Measurements from ENCODE around the gene TMIGD3. TPM values are rescaled to one million over a fixed set of nuclear protein-coding genes. Genes with fewer than 3 reads are reported as not detected.

TMIGD3 gene
- total RNA-seq, 1 donor from 2014 or later, result 0.89 TPM

- DNase-seq (no peak), ATAC-seq (ENCODE audit: poor library complexity) (no peak)
- intact Hi-C loops (cut with DNase I), result no loop called here
Measured at GRCh38 chr1:111512132-111512889, 8.9 kb upstream of the TMIGD3 start.

DNA sequence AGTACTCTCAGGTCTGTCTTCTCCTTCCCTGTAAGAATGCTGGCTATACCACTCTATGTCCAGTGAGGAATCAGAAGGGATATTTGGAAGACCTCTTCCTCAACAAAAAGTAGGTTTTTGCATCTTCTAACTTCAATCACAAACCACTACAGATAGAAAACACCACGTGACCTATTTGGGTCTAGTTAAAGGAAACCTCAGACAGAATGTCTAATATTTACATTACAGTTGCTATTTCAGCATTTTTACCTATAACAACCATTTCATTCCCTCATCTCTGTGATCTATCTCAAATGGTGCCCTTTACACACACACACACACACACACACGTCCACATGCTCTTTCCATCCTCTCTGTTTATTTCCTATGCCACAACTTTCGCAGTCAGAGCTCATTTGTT, 7.9 kb upstream of the TMIGD3 start:
- ATAC-seq (ENCODE audit: poor library complexity), result no peak
- intact Hi-C loops (cut with DNase I), result no loop called here

DNA sequence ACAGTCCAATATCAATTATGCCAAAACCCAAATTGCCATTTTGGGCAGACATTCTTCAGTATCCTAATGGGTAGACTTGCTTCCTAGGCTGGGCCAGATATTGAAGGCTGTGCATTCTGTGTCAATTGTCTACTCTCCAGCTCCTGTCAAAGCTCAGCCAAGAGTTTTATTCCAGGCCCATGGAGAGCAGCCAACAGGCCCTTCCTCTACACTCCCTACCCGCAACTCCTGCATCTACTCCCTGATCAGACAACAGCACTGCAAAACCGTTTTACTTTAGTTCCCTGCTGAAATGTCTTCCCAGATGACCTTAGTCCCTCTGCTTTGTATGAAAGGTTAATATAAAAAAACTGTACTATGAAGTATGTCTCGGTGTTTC, 6.6 kb upstream of the TMIGD3 start:
- ATAC-seq (ENCODE audit: poor library complexity) (peak; percentile 57), DNase-seq (peak; percentile 72)
- intact Hi-C loops (cut with DNase I), result no loop called here

More for the DNA sequence above, 7.9 kb upstream of the TMIGD3 start:
- DNase-seq, result no peak

- DNase-seq (peak; percentile 87), ATAC-seq (ENCODE audit: poor library complexity) (peak; percentile 75)
- intact Hi-C loops (cut with DNase I), result loop anchor here (2.0 kb wide), 1 partner anchor 149 kb away; no protein-coding TSS in a partner anchor
Measured at GRCh38 chr1:111507411-111508201, 4.2 kb upstream of the TMIGD3 start.

DNA sequence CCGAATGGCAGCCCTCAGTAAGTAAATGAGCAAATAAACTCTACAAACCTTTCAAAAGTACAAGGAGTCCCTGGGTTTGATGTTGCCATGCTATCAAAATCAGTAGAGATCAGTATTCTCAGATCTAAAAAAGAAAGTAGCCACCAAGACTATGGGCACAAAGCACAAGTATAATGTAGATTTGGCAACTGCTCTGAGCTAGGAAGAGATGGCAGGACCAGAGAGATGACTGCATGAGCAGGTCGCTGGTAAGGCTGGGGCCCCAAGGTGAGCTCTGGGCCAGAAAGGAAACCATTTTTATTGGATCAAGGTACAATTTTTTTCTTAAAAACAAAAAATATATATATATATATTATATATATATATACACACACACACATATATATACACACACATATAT, 3.1 kb upstream of the TMIGD3 start:
- intact Hi-C loops (cut with DNase I), result loop anchor here (2.0 kb wide), 1 partner anchor 150 kb away; no protein-coding TSS in a partner anchor
- ATAC-seq (ENCODE audit: poor library complexity) (no peak), DNase-seq (no peak)

GRCh38 chr1:111505641-111506119, 2.2 kb upstream of the TMIGD3 start:
- no peak for DNase-seq
- intact Hi-C loops (cut with DNase I), result loop anchor here (2.0 kb wide), 1 partner anchor 151 kb away; no protein-coding TSS in a partner anchor
- no peak for ATAC-seq (ENCODE audit: poor library complexity)

- DNase-seq, result no peak
- ATAC-seq (ENCODE audit: poor library complexity), result no peak
- intact Hi-C loops (cut with DNase I), result no loop called here
Measured at GRCh38 chr1:111504097-111504496, 664 bp upstream of the TMIGD3 start.

DNA sequence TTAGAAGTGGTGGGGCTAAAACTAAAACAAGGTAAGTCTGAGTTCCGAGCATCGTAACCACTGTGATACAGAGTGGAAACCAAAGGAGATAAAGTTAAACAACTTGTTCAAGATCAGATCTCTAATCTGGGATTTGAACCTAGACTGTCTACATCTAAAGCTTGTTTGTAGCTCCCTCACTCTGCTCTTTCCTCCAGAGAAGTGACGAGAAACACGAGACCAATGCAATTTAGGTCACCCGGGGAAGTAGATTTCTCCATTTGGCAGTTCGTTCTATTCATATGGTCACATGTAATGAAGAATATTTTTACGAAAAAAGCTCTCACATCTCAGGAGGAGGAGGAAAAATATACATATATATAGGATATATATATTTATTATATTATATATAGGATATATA, 1.8 kb downstream of the TMIGD3 start:
- DNase-seq, result no peak
- intact Hi-C loops (cut with DNase I), result no loop called here
- ATAC-seq (ENCODE audit: poor library complexity), result no peak

- no peak for DNase-seq
- intact Hi-C loops (cut with DNase I), result no loop called here
- ATAC-seq (ENCODE audit: poor library complexity), result no peak
Measured at GRCh38 chr1:111499026-111499785, 4.2 kb downstream of the TMIGD3 start.

- ATAC-seq (ENCODE audit: poor library complexity), result no peak
- intact Hi-C loops (cut with DNase I), result no loop called here
- no peak for DNase-seq
Measured at GRCh38 chr1:111497592-111497991, 5.8 kb downstream of the TMIGD3 start.

- ATAC-seq (ENCODE audit: poor library complexity) (no peak), DNase-seq (no peak)
- intact Hi-C loops (cut with DNase I), result no loop called here
Measured at GRCh38 chr1:111496398-111496797, 7.0 kb downstream of the TMIGD3 start.

GRCh38 chr1:111491070-111491469, 12.4 kb downstream of the TMIGD3 start:
- ATAC-seq (ENCODE audit: poor library complexity) (no peak), DNase-seq (no peak)
- intact Hi-C loops (cut with DNase I), result no loop called here

GRCh38 chr1:111490220-111490619, 13.2 kb downstream of the TMIGD3 start:
- no peak for DNase-seq
- ATAC-seq (ENCODE audit: poor library complexity), result no peak
- intact Hi-C loops (cut with DNase I), result no loop called here

- DNase-seq, result no peak
- ATAC-seq (ENCODE audit: poor library complexity), result peak; percentile 79
- intact Hi-C loops (cut with DNase I), result no loop called here
Measured at GRCh38 chr1:111489604-111490003, 13.8 kb downstream of the TMIGD3 start.

DNA sequence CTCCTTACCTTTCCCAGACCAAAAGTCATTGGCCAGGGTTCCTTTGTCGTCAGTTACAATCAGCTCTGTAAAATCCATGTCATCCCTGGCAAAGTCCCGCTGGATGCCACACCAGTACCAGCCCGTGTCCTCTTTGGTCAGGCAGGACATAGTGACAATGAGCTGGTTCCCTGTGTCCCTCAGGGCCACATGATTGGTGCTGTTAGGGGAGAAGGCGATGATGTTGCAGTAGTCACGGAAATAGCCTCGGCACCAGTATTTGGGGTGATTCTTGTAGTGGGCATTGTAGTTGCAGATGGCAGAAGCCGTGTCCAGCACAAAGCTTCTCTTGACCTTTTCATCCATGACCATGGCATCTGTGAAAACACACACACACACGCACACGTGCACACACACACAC, 14.8 kb downstream of the TMIGD3 start:
- intact Hi-C loops (cut with DNase I), result no loop called here
- no peak for DNase-seq
- no peak for ATAC-seq (ENCODE audit: poor library complexity)

DNA sequence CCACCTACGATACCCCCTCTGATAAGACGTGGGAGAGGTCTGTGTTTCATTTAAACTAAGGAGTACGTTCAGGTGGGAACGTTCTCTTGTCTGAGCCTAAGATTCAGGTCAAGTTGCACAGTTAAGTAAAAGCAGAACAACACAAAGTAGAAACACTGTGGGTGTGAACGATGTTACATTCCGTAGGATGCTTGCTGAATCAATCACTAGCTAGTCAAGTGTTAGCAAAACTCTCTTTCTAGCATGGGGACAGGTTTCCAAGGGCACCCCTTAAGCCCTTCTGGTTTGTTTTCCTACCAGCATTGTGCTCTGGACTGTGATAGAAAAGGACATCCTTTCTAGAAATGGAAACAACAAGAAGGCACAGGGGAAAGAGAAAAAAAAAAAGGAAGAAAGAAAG, 16.3 kb downstream of the TMIGD3 start:
- intact Hi-C loops (cut with DNase I), result no loop called here

DNA sequence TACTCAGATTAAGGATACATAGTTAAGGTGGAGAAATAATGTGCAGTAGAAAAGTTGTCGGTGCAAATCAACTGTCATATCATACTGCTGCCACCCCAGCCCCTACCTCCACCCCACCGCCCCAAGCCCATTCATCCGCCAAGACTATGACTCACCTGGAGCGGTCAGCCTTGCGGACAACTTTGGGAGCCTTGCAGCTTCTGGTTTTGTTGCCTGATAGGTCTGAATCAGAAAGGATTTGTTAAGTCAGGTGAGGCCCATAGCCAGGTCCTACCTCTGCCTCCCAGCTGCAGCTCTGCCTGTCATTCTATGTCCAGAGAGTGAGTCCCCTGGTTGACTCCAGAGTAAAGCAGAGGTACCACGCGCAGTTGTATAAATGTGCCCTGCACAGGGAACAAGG, 17.0 kb downstream of the TMIGD3 start:
- ATAC-seq (ENCODE audit: poor library complexity) (no peak), DNase-seq (no peak)
- intact Hi-C loops (cut with DNase I), result no loop called here

More for the DNA sequence above, 16.3 kb downstream of the TMIGD3 start:
- ATAC-seq (ENCODE audit: poor library complexity) (no peak), DNase-seq (no peak)

GRCh38 chr1:111484391-111485026, 18.9 kb downstream of the TMIGD3 start:
- intact Hi-C loops (cut with DNase I), result loop anchor here (5.0 kb wide), 1 partner anchor 273 kb away; the partner anchor contains the start of gene DDX20
- ATAC-seq (ENCODE audit: poor library complexity) (no peak), DNase-seq (no peak)

All from Right ventricle myocardium superior (tissue), 1 donor.